ENCODE measurements around the gene F8.

The F8 gene

GRCh38 chrX:154812341-154813101 lies 210.0 kb downstream of the F8 start:
- no peak for DNase-seq

GRCh38 chrX:154809939-154810665 lies 212.4 kb downstream of the F8 start:
- DNase-seq, result no peak

- DNase-seq, result no peak
Measured at GRCh38 chrX:154806837-154807501, 215.6 kb downstream of the F8 start.

GRCh38 chrX:154805696-154806091 lies 216.8 kb downstream of the F8 start:
- no peak for DNase-seq

- DNase-seq, result peak; percentile 71
Measured at GRCh38 chrX:154804957-154805695, 217.4 kb downstream of the F8 start, which contains the start of gene MPP1. Gene MPP1 (minus strand): TSS chrX:154805485. CDS start chrX:154805373, 112 bp downstream.

GRCh38 chrX:154804261-154804956 lies 218.1 kb downstream of the F8 start:
- no peak for DNase-seq

- DNase-seq, result no peak
Measured at GRCh38 chrX:154802947-154803346, 219.6 kb downstream of the F8 start.

- DNase-seq, result no peak
Measured at GRCh38 chrX:154800478-154801210, 221.9 kb downstream of the F8 start.

- no peak for DNase-seq
Measured at GRCh38 chrX:154799556-154800348, 222.8 kb downstream of the F8 start.

- no peak for DNase-seq
Measured at GRCh38 chrX:154797006-154797405, 225.5 kb downstream of the F8 start.

GRCh38 chrX:154795016-154795415 lies 227.5 kb downstream of the F8 start:
- DNase-seq, result no peak

- no peak for DNase-seq
Measured at GRCh38 chrX:154793084-154793795, 229.3 kb downstream of the F8 start.

- DNase-seq, result no peak
Measured at GRCh38 chrX:154791939-154792338, 230.6 kb downstream of the F8 start.

- no peak for DNase-seq
Measured at GRCh38 chrX:154791467-154791866, 231.1 kb downstream of the F8 start.

Data from central memory CD4-positive, alpha-beta T cell (primary cell).